Brain pericyte (primary cell): ENCODE data around the gene RNU6-1.

Experiments used
- DNase-seq: peaks from one replicate; pipeline ENCODE4 v3.0.0-alpha.2; 2012; ENCODE audit warnings: low read depth, low spot score

Gene RNU6-1

DNA sequence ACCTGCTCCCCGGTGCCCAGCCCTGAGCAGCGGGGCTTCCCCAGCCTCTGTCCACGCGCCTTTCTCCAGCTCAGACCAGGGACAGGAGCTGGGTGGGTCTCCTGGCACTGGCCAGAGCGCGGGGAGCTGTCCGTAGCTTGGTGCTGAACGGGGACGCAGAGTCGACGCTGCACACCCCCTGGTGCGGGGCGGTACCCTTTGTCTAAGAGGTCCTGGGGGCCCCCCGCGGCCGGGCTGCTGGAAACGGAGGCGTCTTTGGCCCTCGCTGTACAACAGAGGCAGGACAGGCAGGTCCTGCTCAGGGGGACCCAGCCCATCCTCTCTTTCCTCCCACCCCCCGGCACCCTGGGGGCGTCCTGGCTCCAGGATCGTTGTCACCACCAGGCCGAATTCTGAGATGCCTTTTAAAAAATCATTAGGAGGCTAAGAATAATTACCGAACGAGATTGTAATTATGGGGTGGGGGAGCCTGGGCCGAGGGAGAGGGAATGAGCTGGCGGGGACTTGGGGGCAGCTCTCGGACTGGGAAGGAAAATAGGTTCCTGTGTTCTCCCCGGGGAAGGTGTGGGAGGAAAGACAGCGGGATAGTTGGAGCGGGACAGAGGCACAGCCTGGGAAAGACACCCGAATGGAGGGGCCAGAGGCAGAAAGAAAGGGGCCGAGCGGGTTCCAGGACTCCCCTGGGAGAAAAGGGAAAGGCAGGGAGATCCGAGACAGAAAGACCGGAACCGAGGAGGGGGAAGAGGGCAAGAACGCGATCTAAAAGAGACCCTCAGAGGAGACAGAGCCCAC is 18.7 kb downstream of the RNU6-1 start:
- DNase-seq, result no peak

DNA sequence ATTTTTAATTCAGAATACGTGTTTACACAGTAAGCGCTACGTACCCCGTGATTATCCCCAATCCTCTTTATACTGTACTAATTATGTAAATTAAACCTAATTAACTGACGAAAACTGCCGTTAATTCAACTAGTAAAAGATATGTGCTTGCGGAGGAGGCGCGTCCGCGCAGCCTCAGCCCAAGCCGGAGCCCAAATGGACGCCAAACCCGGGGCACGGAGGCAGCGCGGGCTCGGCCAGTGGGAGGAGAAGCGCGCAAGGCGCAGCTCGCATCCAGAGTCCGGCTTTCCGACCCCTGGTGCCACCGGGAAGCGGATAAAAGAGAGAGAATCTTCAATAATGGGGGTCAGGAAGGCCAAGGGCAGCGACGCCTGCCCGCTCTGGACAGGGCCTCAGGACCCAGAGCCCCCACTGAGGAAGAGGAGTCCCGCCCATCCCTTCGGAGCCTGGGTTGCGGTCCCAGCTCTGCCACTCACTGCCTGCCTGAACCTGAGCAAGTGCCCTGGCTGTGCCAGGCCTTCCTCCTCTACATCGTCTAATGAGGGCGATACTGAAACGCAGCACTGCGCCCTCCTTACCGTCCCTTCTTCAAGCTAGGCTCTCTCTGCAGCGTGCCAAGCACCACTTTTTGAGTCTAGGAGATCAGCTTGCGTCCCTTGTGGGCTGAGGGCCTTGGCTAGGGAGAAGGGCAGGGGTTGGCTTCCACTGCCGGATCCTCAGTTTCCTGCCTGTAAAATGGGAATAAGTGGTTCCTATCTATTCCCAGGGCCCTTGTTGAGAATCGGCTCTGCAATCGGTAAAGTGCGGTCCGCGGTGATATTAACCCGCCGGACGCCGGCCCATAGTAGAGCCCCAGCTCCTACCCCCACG is 19.5 kb downstream of the RNU6-1 start:
- no peak for DNase-seq

DNA sequence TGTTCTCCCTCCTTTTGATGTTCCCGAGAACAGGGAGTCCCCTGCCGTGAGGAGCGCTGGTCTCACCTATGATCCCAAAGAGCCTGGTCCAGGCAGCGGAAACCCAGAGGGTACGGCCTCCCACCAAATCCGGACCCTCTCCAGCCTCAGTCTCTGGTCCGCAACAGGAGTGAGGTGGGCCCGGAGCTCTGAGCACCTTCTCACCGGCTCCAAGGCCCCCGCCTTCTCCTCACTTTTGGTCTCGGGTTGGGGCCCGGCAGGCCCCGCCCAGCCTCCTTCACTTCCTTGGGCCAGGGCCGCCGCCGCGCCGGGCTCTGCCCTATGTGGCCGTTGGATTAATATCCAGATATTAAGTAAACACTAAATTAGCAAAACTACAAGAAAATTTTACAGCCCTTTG is 20.2 kb downstream of the RNU6-1 start:
- no peak for DNase-seq

DNA sequence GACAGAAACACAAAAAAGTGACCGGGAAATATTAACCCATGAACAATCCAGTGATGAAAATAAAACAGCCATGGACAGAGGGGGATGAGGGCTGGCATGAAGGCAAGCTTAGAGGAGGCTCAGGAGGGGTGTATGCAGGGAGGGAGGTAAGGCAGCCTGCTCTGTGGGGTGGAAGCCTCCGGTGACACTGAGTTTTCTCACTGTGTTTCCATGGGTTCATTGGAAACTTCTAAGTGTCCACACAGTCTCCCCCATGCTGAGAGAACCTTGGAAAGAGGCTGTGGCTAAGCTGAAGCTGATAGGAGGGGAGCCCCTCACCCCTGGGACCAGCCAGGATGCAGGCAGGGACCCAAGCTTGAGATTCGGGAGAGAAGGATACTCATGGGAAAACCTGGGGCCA is 21.4 kb downstream of the RNU6-1 start:
- no peak for DNase-seq

DNA sequence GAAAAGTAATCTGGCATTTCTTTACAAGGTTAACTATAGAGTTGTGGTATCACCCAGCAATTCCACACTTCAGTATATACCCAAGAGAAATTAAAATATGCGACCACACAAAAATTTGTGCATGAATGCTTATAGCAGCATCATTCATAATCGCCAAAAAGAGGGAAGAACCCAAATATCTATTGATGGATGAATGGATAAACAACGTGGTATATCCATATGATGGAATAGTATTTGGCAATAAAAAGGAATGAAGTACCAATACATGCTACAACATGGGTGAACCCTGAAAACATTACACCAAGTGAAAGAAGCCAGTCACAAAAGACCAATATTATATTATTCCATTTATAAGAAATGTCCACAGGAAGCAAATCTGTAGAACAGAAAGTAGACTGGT is 23.2 kb downstream of the RNU6-1 start:
- no peak for DNase-seq

DNA sequence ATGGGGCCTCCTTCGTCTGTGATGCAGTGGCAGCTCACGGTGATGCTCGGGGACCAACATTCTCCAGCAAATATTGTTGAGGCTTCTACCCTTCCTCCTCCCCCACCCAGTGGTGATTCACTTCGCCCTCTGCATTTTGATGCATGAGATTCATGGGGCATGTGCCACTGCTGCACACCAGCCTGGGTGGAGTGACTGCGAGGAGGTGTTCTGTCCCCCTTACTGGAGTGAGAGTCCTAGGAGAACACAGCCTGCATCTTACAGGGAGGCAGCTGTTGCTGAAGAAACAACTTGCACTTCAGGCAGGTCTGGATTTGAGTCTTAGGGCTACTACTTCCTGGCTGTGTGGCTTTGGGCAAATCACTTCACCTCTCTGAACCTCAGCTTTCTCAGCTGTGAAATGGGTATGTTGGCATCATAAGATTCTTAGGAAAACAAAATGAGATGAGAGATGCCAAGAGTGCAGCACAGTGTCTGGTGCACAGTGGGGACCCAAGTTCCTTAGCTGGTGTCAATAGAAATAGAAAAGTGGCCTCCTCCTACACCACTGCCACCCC is 24.7 kb downstream of the RNU6-1 start:
- DNase-seq, result no peak

DNA sequence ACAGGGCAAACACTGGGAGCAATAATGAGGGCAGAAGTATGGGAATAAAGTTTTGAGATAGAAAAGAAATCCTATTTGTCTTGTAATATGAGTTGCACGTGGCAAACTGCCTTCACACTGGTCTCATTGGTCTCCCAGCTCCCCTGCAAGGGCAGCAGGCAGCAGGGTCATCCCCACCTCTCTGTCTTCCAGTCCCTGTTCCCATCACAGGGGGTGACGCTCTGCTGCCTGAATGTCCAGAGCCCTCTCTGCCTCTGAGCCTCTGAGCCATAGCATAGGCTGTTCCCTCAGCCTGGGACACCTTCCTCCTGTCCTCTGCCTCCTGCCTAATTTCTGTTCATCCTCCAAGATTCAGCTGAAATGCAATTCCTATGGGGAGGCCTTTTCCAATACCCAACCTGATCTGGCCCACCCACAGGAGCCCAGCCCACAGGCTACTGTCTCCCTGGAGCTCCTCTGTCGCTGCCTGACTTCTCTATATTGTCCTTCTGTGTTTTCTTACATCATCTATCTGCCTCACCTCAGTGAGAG is 26.7 kb downstream of the RNU6-1 start:
- DNase-seq, result no peak

DNA sequence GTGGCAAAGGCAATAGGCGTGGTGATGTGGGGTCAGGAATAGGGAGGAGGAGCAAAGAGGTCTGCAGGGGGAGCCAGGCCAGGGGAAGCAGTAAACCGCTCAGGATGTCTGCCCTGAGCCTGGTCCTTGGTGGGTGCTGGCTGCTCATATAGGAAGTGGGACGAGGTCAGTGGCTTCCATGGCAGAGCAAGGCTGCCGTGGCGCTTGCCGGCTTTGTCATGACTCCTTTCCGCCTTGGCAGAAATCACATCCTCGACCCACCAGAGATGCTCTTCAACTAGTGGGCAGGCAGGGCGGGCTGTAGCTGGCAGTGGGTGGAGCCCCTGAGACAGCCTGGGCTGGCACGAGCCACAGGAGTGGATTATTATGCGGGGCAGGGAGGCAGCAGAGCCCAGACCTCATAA is 27.6 kb downstream of the RNU6-1 start:
- DNase-seq, result no peak

DNA sequence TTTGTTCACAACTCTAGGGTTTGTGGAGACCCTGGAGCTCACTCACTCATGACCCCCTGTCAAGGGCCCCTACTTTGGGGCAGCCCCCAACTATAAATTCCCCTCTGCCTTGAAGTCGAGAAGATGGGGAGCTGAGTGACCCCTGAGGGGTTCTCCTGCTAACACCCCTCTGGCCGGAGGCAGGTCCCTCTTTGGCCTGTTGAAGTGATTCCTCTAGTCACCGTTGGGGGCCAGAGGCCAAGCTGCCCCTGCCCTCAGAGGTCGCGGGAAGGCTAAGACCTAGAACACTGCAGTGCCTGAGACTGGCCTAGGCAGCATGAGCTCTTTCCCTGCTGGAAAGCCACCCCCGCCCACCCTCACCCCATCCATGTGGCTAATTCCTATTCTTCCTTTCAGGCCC is 30.0 kb downstream of the RNU6-1 start:
- DNase-seq, result no peak

DNA sequence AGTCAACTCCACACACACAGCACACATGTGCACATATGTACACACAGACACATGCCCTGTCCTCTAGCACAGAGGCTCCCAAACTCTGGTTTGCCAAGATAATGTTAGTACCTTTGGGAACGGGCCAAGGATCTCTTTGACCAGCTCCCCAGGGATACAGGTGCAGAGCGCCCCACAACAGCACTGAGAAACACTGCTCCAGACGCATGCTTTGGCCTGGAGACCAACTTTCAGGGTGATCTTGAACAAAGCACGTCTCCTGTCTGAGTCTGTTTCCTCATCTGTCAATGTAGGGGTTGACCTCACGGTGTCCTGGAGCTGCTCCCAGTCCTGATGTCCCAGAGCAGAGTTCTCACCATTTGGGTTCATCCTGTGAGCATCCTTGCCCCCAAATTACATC is 30.4 kb downstream of the RNU6-1 start:
- DNase-seq, result no peak

DNA sequence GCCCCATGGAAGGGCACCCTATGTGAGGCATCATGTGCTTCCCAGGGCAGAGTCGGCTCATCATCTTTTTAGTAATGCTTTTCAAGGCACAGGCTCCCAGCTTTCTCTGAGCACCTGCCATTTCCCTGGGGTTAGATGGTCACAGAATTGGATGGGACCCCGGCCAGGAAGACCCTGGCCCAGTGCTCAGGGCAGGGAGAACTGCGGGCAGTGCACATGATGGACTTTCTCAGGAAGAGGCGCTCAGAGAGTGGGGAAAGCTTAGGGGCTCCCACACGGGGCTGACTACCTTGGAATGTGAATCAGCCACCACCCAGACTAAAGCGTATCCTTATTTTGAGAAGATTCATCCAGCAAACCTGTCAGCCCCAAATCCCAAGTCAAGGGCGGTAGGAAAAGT is 31.0 kb downstream of the RNU6-1 start:
- DNase-seq, result no peak

DNA sequence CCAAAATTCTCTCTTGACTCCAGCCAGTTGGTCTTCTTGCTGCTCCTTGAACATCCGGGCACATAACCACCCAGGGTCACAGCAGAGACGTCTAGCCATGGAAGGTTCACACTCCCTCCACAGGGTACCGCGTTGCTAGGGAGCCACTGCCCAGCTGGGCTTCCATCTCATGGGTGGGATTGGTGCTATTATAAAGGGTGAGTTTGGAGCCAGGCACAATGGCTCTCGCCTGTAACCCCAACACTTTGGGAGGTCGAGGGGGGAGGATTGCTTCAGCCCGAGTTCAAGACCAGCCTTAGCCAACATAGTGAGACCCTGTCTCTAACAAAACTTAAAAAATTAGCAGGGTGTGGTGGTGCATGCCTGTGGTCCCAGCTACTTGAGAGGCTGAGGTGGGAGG is 32.0 kb downstream of the RNU6-1 start:
- no peak for DNase-seq

DNA sequence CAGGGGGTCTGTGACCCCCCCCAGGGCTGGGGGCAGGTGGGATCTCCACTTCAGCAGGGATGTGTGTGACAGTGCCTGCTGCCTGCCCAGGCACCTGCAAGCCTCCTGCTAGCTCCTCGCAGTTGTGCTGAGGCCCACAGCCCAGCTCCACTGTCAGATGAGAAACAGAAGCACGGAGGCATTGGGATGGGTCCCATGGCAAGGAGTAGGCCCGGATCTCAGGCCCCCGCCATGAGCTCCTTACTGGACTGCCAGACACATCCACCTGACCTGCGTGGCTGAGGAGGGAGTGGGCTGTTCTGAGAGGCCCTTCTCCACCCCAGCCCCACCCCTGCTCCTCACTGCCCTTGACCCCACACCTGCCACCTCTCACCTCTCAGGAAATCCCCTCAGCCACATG is 32.7 kb downstream of the RNU6-1 start:
- no peak for DNase-seq

DNA sequence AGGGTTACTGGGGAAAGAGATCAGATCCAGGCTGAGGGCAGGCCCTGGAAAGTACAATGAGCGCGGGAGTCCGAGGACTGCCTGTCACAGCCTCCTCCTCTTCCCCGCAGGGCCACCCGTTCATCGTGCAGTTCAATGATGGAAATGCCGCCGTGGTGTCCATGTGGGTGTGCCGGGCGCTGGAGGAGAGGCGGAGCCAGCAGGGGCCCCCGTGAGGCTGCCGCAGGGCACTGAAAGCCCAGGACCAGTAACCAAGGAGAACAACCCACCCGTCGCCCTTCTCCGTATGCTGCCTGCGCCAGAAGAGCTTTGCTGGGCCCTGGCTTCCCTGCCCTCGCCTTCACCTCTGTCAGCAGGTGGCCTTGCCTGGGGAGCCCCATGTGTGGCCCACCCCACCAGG is 33.3 kb downstream of the RNU6-1 start:
- no peak for DNase-seq

DNA sequence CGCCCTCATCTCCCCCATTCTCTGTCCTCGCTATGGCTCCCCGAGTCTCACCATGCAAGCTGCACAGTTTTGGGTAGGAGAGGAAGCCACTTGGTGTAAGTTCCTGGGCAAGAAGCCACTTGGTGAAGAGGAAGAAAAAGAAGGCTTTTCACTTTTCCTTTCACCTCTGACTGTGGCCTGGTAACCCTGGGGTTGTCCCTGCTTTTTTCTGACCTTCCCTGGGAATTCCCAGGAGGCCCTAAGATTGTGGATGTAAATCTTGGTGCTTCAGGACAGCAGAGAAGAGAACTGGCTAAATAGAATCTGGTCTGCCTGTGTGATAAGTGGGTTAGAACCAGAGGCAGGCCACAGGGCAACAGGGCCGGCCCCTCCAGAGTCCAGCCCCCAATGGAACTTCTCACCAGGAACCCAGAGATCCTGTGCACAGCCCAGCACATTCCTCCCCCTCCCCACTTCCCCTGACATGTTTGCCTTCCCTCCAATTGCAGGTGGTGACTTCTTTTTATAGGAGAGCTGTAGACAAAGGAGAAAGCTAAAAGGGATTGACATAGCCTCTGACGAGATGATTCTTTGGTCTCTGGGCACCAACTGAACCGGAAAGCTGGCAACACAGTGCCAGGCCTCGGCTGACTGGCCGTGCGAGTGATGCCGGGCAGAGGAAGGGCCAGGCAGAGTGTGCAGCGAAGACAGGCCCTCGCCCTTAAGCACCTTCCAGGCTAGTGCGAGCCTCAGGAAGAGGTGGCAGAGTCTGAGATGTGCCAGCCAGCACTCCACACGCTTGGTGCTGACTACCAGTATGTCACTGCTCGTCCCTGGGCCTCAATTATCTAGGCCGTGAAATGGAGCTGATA is 34.0 kb downstream of the RNU6-1 start:
- no peak for DNase-seq

DNA sequence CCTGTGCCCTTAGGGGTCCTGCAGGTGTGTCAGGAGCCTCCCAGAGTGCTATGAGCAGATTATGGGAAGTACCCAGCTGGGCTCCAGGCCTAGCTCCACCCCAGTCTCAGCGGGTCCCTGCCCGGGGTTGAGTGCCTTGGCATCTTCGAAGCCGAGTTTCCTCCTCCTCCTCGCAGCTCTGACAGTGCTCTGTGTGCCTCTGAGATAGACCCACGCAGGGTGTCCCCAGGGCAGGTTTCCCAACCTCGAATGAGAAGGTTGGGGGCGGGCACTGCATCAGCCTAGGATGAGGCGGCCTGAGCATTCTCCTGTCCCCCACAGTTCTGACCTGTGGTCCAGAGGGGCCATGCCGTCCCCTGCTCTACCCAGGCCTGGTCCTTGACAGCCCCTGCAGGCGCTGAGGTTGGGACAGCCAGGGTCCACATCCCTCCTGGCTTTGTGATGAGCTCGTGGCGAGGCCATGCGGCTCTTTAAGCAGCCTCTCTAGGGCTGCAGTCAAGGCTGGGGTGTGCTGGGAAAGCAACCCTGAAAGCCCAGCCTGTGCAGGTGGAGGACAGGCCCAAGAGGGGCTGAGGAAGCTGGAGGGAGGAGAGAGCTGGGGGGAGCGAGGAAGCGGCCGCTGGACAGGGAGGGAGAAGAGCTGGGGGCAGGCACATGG is 34.7 kb downstream of the RNU6-1 start:
- DNase-seq, result no peak

DNA sequence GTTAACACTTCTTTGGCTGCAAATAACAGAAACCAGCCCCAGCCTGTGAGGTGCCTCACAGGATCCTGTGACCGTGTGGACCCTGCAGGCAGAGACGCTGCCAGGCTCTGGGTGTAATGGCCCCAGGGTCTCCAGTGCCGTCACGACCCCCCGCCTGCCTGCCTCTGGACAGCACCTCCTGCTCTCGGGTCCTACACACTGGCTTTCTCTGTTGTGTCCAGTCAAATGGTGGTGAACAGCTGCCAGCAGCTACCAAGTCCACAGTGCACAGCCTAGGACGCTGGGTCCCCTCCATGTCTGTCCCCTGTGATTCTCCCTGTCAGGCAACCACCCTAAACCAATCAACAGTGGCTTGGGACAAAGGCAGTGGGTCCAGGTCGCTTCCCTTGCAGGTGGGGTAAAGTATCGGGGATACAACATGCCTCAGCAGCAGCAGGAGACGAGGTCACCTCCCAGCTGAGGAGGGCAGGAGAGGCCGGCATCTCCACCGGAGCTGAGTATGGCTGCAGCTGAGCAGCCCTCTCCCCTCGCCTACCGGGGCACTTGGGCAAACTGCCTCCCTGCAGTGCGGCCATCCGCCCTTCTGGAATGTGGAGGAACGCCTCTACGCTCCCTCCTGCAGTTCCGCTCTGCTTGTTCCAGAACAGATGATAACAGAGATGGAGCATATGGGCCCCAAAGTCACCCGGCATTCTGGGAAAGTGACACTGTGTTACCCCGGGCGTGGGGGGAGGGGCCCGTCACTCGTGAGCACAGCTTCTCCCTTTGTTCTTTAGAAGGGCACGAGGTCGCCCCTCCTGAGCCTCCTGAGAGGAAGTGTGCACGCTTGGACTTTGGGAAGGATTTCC is 35.6 kb downstream of the RNU6-1 start:
- no peak for DNase-seq

DNA sequence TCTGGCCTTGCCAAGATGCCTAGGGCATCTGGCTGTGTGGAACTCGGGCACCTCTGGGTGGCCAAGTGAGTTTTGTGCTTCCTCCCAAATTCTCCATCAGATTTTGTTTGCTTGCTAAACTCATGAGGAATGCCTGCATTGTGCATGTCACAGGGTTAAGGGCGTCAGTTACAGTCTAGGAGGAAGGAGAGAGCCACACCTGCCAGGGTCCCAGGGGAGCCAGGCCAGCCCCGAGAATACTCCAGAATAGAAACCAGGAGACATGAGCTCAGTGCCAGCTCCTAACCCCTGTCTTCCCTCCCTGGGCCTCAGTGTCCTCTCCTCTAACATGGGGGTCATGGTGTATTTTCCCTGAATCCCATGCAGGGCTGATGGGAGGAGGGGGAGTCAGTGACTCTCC is 36.5 kb downstream of the RNU6-1 start:
- DNase-seq, result no peak

DNA sequence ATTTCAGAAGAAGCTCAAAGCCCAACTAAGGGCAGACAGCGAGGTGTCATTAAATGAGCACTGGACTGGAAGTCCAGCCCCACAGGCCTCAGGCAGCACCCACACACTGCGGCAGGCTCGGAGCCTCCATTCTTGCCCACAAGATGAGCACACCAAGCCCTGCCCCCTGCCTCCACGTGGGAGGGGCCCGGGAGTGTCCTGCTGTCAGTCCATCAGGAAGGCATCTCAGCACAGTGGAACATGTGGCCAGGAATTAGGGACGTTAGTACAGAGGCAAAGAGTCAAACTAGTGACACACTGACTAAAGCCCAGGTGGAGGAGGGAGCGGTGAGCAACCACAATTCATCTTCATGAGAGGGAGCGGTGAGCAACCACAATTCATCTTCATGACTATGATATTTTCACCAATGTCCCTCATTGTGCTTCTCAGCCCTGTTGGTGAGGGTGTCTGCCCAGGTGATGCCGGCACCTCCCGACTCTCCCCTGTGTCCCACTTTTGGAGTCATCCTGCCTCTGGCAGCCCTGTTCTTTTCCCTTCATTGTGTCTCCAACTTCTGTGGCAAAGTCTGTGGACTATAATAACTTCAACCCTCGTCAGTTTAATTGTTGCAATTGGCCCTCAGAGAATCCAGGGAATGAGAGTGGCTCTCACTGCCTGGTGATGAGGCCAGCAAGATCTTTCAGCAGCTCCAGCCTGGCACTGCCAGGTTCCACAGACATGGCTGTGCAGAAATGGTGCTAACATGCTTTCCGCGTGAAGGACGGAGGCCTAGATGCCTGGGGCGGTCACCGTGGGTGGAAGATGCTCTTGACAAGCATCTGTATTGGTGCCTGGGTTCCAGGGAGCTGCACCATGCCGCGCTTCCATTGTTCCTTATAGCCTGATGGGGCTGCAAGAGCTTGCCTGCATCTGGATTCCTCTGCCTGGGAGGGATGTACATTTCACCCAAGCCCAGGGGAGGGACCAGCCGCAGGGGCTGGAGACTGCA is 37.6 kb downstream of the RNU6-1 start:
- no peak for DNase-seq
